Stimulated activated naive CD8-positive, alpha-beta T cell treated with anti-CD3 and anti-CD28 coated beads, Interleukin-15, amount 100 ng/mL, for 72 hours (primary cell): ENCODE results near the gene HOOK2.

Source experiments
- ATAC-seq: fragments of 150-1000 bp; cut with Tn5 transposase; 2 replicates; pipeline ENCODE4 v1.10.0; 2021; ENCODE audit warnings: mild to moderate bottlenecking, moderate library complexity
- DNase-seq, 2 donors: peaks; one replicate each; pipeline ENCODE4 v3.0.0; 2021 to 2022
- H3K27ac Mint-ChIP-seq, 2 donors: one replicate each; pipeline ENCODE4 v1.8.0; 2022; ENCODE audit warnings: mild to moderate bottlenecking in 2 of 2, mixed read lengths in 2 of 2, moderate library complexity in 2 of 2
- H3K27me3 Mint-ChIP-seq: one replicate; pipeline ENCODE4 v1.8.0; 2022; ENCODE audit warnings: mixed read lengths
- H3K4me1 Mint-ChIP-seq: one replicate; pipeline ENCODE4 v1.8.0; 2022; ENCODE audit warnings: mild to moderate bottlenecking, mixed read lengths
- H3K4me3 Mint-ChIP-seq, 2 donors: one replicate each; pipeline ENCODE4 v1.8.0; 2022; ENCODE audit warnings: mild to moderate bottlenecking in 2 of 2, mixed read lengths in 2 of 2, moderate library complexity in 1 of 2
- H3K9me3 Mint-ChIP-seq, 2 donors: one replicate each; pipeline ENCODE4 v1.8.0; 2022; ENCODE audit warnings: mixed read lengths in 2 of 2

The HOOK2 gene

DNA sequence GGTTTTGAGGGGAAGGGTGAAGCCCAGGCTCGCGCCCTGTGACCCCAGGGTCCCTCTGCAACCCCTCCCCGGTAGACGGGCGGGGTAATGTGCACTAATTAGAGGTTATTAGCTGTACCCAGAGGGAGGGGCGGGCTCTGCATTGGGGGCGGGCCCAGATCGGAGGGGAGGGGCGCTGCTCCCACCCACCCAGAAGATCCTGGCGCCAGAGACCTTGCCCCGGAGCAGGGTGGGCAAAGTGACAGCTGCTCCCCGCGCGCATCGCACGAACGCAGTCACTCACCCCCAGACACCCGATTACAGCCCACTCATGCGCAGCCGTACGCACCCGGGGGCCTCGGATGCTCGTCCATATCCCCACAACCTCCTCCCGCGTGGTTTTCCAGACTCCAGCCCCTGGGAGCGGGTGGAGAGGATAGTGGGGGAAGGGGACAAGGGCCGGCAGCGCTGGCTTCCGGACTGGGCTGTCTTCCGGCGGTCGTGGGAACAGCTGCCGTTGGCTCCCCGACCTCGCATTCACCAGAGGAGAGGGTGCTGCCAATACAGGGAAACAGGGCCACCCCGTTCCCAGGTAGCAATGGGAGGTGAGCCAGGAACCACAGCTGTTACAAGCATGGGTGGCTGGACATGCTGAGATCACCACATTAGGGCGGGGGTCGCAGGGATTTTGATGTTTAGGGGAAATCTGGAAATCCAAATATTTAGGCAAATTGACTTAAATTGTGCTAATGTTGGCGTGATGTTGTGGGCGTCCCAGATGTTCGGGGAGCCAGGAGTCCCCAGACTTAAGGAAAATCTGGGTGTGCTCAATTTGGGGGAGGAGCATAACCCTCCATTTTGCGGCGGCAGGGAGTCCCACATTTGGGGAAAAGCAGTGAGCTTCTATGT is 2.9 kb upstream of the HOOK2 start:
- no peaks in the 10 kb centered on the region for H3K9me3 Mint-ChIP-seq
- H3K27ac Mint-ChIP-seq = peak overlapping the region; percentile 90 to 94
- DNase-seq (peak; percentile 59 to 69), ATAC-seq (peak; percentile 22)
- peaks cover 58% of the 10 kb centered on the region for H3K4me1 Mint-ChIP-seq
- peak overlapping the region; percentile 89 to 94 for H3K4me3 Mint-ChIP-seq
- no peaks in the 10 kb centered on the region for H3K27me3 Mint-ChIP-seq

DNA sequence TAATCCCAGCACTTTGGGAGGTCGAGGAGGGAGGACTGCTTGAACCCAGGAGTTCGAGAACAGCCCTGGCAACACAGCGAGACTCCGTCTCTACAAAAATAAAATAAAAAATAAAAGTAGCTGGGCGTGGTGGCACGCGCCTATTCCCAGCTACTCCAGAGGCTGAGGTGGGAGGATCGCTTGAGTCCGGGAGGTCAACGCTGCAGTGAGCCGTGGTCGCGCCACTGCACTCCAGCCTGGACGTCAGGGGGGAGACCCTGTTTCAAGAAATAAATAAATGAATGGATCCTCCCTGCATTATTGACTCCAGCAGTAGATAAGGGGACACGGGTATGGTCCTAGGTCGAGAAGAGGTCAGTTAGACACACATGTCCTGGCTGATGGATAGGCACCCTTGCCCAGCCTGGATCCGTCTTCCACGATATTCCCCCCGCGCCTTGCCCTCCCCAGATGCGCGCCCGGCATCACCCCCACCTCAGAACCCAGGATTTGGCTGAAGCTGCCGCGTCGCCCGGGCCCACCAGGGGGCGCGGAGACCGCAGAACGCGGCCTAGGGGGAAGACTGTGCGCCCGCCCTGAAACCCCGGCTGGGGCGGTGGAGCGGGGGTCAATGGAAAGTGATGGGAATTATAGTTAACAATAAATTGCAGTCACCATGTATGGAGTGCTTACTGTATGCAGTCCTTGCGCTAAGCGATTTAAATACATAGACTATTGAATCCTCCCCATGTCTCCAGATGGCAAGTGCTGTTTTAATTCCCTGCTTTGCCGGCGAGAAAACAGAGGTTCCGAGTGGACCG is 2.1 kb upstream of the HOOK2 start:
- peaks cover 59% of the 10 kb centered on the region for H3K4me1 Mint-ChIP-seq
- DNase-seq (peak; percentile 84 to 87), ATAC-seq (peak; percentile 57)
- peak overlapping the region; percentile 89 to 94 for H3K4me3 Mint-ChIP-seq
- H3K9me3 Mint-ChIP-seq = no peaks in the 10 kb centered on the region
- H3K27ac Mint-ChIP-seq = peak overlapping the region; percentile 24 to 34
- no peaks in the 10 kb centered on the region for H3K27me3 Mint-ChIP-seq

DNA sequence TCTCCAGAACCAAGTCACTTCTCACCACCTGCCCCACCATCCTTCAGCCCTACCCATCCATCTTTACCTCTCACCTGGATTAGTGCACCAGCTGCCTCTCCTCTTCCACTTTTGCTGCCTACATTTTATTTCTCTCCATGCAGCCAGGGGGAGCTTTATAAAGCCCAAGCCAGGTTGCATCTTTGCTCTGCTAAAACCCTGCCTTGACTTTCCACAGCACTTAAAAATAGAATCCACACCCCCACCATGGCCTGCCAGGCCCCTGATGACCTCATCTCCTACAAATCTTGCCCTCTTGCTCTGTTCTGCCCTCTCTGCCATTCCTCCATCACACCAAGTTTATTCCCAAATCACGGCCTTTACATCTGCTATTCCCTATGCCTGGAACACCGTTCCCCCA is 1.8 kb downstream of the HOOK2 start:
- Mint-ChIP-seq H3K27ac (peak overlapping the region; percentile 83 to 87), H3K4me1 (peaks cover 50% of the 10 kb centered on the region), H3K9me3 (no peaks in the 10 kb centered on the region), H3K27me3 (no peaks in the 10 kb centered on the region), H3K4me3 (peak overlapping the region in 1 of 2 donors; percentile 9)
- DNase-seq = no peak
- ATAC-seq = no peak

DNA sequence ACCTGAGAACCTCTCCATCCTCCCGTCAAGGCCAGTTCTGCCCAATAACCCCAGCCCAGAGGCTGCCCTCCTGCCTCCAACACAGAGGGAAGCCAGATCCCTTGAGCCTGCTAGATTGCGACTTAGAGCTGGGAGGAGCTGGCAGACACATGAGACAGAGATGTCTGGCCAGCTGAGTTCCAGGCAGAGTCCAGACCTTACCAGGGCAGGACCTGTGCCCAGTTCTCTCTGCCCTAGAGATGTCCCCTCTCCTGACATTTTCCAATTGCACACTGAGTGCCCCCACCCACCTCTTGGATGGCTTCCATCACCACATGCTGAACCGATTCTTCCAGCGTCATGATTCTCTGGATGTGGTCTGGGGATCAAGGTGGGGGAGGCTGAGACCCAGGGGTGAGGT is 3.0 kb downstream of the HOOK2 start:
- ATAC-seq (no peak), DNase-seq (no peak)
- Mint-ChIP-seq H3K27ac (peak overlapping the region in 1 of 2 donors; percentile 80), H3K4me3 (no peak overlapping the region), H3K27me3 (no peaks in the 10 kb centered on the region), H3K9me3 (no peaks in the 10 kb centered on the region), H3K4me1 (peaks cover 40% of the 10 kb centered on the region)

GRCh38 chr19:12770922-12771321 is 4.4 kb downstream of the HOOK2 start:
- Mint-ChIP-seq H3K27ac (no peak overlapping the region), H3K4me1 (peaks cover 44% of the 10 kb centered on the region), H3K4me3 (no peak overlapping the region), H3K9me3 (no peaks in the 10 kb centered on the region), H3K27me3 (no peaks in the 10 kb centered on the region)
- ATAC-seq (no peak), DNase-seq (no peak)

GRCh38 chr19:12769689-12770088 is 5.7 kb downstream of the HOOK2 start:
- ATAC-seq = peak; percentile 45
- Mint-ChIP-seq H3K27me3 (no peaks in the 10 kb centered on the region), H3K9me3 (no peaks in the 10 kb centered on the region), H3K4me3 (peak overlapping the region in 1 of 2 donors; percentile 66), H3K27ac (peak overlapping the region in 1 of 2 donors; percentile 38), H3K4me1 (peaks cover 46% of the 10 kb centered on the region)
- peak in 1 of 2 donors; percentile 35 for DNase-seq

DNA sequence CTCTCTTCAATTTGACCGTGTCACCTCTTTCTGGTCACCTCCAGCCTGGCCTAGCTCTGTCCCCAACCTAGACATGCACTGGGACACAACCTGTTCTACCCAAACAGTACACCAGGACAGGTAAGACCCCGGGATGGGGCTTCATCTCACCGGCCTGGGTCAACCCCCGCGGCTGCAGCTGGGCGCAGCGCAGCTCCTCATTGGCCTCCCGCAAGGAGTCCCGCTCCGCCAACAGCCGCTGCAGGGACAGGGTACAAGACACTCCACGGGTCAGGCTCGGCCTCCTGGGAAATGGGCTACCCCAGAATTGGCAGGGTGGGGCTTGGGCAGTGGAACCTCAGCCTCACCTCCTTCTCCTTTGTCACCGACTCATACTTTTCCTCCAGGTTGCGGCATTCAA is 7.7 kb downstream of the HOOK2 start:
- Mint-ChIP-seq H3K4me3 (no peak overlapping the region), H3K27ac (no peak overlapping the region), H3K9me3 (no peaks in the 10 kb centered on the region), H3K4me1 (peaks cover 32% of the 10 kb centered on the region), H3K27me3 (no peaks in the 10 kb centered on the region)
- DNase-seq (no peak), ATAC-seq (no peak)

DNA sequence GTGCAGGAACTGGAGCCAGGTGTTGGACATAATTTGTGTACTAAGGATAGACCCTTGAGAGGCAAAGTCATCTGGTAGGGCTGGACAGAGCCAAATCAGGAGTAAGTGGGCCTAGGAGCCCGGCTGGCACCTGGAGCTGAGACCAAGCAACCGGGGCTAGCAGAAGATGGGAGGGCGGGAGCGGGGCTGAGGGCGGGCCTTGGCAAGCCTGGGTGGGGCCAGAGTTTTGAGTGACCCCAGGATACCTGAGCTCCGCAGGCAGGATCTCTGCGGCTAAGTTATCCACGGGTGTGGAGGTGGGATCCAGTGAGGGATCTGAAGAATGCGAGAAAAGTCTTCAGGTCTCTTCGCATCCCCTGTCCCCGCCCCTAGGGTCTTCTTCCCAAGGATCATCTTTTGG is 8.2 kb downstream of the HOOK2 start:
- H3K9me3 Mint-ChIP-seq = no peaks in the 10 kb centered on the region
- no peak overlapping the region for H3K4me3 Mint-ChIP-seq
- no peak overlapping the region for H3K27ac Mint-ChIP-seq

GRCh38 chr19:12766051-12766521 is 9.3 kb downstream of the HOOK2 start:
- no peaks in the 10 kb centered on the region for H3K27me3 Mint-ChIP-seq
- H3K4me3 Mint-ChIP-seq = peak overlapping the region; percentile 58 to 77
- peaks cover 26% of the 10 kb centered on the region for H3K4me1 Mint-ChIP-seq
- H3K9me3 Mint-ChIP-seq = no peaks in the 10 kb centered on the region
- DNase-seq (peak; percentile 84 to 85), ATAC-seq (peak; percentile 92)
- H3K27ac Mint-ChIP-seq = no peak overlapping the region

More for the DNA sequence above, 8.2 kb downstream of the HOOK2 start:
- ATAC-seq (no peak), DNase-seq (no peak)
- peaks cover 32% of the 10 kb centered on the region for H3K4me1 Mint-ChIP-seq
- no peaks in the 10 kb centered on the region for H3K27me3 Mint-ChIP-seq

- Mint-ChIP-seq H3K27me3 (no peaks in the 10 kb centered on the region), H3K4me1 (peaks cover 24% of the 10 kb centered on the region), H3K27ac (no peak overlapping the region), H3K9me3 (no peaks in the 10 kb centered on the region), H3K4me3 (no peak overlapping the region)
- DNase-seq (no peak), ATAC-seq (no peak)
These were observed 10.7 kb downstream of the HOOK2 start for GRCh38 chr19:12764698-12765097.

DNA sequence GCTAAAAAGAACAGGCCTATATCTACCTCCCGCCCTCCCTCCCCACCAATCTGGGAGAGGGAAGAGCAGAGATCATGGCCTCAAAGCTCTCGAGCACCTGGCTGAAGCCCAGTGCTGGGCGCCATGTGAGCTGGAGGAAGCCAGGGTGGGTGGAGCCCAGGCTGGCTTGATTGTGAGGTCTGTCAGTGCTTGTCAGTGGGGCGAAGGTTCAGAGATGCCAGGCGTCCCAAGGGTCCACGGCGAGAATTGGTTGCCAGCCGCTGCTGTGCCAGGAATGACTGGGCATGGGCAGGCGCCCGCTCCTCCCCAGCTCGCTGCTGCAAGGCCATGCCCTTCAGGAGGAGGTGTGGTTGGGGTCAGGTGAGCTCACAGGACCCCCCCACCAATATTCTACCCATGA is 12.3 kb downstream of the HOOK2 start:
- no peak for ATAC-seq
- no peak overlapping the region for H3K4me3 Mint-ChIP-seq
- H3K9me3 Mint-ChIP-seq = no peaks in the 10 kb centered on the region
- peaks cover 10% of the 10 kb centered on the region for H3K27me3 Mint-ChIP-seq
- DNase-seq = no peak
- H3K27ac Mint-ChIP-seq = no peak overlapping the region
- peaks cover 18% of the 10 kb centered on the region for H3K4me1 Mint-ChIP-seq

DNA sequence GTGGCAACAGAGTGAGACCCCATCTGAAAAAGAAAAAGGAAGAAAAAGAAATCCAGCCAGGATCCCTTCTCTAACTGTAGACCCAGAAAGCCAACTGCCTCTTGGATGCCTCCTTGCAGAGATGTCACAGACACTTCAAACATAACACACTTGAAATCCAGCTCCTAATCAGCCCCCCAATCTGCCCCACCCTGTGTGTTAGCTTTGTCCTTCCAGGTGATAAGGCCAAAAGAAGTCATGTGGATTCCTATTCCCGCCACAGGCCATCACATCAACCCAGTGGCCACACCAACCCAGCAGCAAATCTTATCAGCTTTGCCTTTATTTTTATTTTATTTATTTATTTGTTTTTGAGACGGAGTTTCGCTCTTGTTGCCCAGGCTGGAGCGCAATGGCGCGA is 15.7 kb downstream of the HOOK2 start:
- Mint-ChIP-seq H3K9me3 (no peaks in the 10 kb centered on the region), H3K27ac (no peak overlapping the region), H3K4me3 (no peak overlapping the region), H3K27me3 (peaks cover 33% of the 10 kb centered on the region), H3K4me1 (peaks cover 11% of the 10 kb centered on the region)
- ATAC-seq (no peak), DNase-seq (no peak)

DNA sequence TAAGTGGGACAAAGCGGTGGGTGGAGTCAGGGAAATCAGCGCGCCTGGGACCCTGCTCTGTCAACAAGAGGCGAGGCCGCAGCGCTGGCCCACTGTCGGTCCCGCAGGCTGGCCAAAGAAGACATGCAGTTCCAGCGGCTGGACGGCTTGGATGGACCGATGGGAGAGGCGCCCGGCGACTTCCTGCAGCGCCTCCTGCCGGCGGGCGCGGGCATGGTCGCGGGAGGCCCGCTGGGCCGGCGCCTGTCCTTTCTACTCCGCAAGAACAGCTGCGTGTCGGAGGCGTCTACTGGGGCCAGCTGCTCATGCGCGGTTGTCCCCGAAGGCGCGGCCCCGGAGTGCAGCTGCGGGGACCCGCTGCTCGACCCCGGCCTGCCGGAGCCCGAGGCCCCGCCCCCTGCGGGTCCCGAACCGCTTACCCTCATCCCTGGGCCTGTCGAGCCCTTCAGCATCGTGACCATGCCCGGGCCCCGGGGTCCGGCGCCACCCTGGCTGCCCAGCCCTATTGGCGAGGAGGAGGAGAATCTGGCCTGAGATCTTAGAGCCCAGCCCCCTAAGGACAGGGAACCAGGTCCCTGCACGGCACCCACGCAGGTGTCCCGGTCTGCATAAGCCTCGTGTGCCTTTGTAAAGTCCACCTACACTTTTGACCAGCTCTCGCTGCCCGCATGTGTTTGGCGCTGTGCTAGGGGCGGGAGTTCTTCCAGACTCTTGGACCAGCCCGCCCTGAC is 17.6 kb downstream of the HOOK2 start:
- DNase-seq = peak; percentile 71 to 75
- Mint-ChIP-seq H3K4me3 (peak overlapping the region; percentile 60 to 75), H3K27ac (no peak overlapping the region), H3K9me3 (no peaks in the 10 kb centered on the region), H3K27me3 (peaks cover 51% of the 10 kb centered on the region), H3K4me1 (peaks cover 11% of the 10 kb centered on the region)
- peak; percentile 85 for ATAC-seq

DNA sequence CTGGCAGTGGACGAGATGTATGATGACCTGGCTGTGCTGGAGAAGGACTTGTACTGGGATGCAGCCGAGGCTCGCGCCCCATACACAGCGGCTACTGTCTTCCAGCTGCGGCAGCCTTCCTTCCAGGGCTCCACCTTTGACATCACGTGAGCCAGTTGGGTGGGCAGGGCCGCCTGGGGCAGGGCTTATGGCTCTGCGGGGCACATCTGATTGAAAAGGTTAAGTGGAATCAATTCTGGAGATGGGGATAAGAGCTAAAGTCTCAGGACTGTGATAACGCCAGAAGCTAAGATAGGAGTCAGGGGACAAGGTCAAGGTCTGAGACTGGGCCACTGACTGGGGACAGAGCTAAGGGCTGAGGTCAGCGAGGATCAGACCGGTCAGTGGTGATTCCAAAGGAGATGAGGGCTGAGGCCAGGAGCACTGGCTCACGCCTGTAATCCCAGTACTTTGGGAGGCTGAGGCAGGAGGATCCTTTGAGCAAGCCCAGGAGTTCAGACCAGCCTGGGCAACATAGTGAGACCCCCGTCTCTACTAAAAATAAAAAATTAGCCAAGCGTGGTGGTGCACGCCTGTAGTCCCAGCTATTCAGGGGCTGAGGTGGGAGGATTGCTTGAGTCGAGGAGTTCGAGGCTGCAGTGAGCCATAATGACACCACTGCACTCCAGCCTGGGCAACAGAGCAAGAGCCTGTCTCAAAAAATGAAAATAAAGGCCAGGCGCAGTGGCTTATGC is 19.0 kb downstream of the HOOK2 start:
- H3K27ac Mint-ChIP-seq = no peak overlapping the region
- no peaks in the 10 kb centered on the region for H3K9me3 Mint-ChIP-seq
- peaks cover 11% of the 10 kb centered on the region for H3K4me1 Mint-ChIP-seq
- DNase-seq = no peak
- H3K4me3 Mint-ChIP-seq = no peak overlapping the region
- no peak for ATAC-seq
- H3K27me3 Mint-ChIP-seq = peaks cover 61% of the 10 kb centered on the region
